Measurements from ENCODE around the gene SELENOV. TPM values are rescaled to one million over a fixed set of nuclear protein-coding genes. Genes with fewer than 3 reads are reported as not detected.
A peak's percentile ranks its signal among the peaks of the same experiment; 100 is the strongest.

SELENOV gene
- total and polyA plus RNA-seq, 5 donors from 2014 or later = not detected

GRCh38 chr19:39494661-39495060 lies 20.3 kb upstream of the SELENOV start:
- no peaks in the 10 kb centered on the region for H3K9me3 Mint-ChIP-seq

GRCh38 chr19:39496063-39496462 lies 18.9 kb upstream of the SELENOV start:
- peaks cover 17% of the 10 kb centered on the region for H3K4me1 ChIP-seq (ENCODE audit: control insufficient read depth, insufficient read depth, low read length, poor library complexity, severe bottlenecking)
- H3K36me3 Mint-ChIP-seq = peaks cover 3% of the 10 kb centered on the region
- H3K27me3 ChIP-seq (ENCODE audit: control insufficient read depth, insufficient read depth, low read length) = peaks cover 17% of the 10 kb centered on the region
- DNase-seq (no peak), ATAC-seq (ENCODE audit: low read depth in 2 of 2) (no peak)
- H3K9me3 Mint-ChIP-seq = peaks cover 0 to 2% (median 0%) of the 10 kb centered on the region in 7 donors
- no peak overlapping the region for H3K4me3 ChIP-seq (ENCODE audit: low read depth, low read length)
- no peak overlapping the region for H3K27ac ChIP-seq (ENCODE audit: insufficient read depth, low read length, poor library complexity, severe bottlenecking)
- peaks cover under 1% of the 10 kb centered on the region for H3K36me3 ChIP-seq (ENCODE audit: control insufficient read depth, insufficient read depth, low read length)
- H3K27me3 Mint-ChIP-seq = peaks cover 46% of the 10 kb centered on the region
- no peaks in the 10 kb centered on the region for H3K9me3 ChIP-seq (ENCODE audit: control insufficient read depth in 2 of 2, low read length in 2 of 2)
- peak overlapping the region in 1 of 4 donors; percentile 40 for H3K4me3 Mint-ChIP-seq
- peaks cover 4 to 20% (median 11%) of the 10 kb centered on the region in 4 donors for H3K4me1 Mint-ChIP-seq
- H3K27ac Mint-ChIP-seq = no peak overlapping the region

More at GRCh38 chr19:39494661-39495060, 20.3 kb upstream of the SELENOV start:
- H3K36me3 Mint-ChIP-seq = peaks cover 6% of the 10 kb centered on the region
- peaks cover 4 to 14% (median 8%) of the 10 kb centered on the region in 4 donors for H3K4me1 Mint-ChIP-seq
- H3K27me3 Mint-ChIP-seq = peaks cover 34% of the 10 kb centered on the region
- Histone ChIP-seq H3K4me3 (ENCODE audit: low read depth, low read length) (no peak overlapping the region), H3K27me3 (ENCODE audit: control insufficient read depth, insufficient read depth, low read length) (peaks cover 6% of the 10 kb centered on the region), H3K27ac (ENCODE audit: insufficient read depth, low read length, poor library complexity, severe bottlenecking) (no peak overlapping the region), H3K9me3 (ENCODE audit: control insufficient read depth in 2 of 2, low read length in 2 of 2) (no peaks in the 10 kb centered on the region), H3K36me3 (ENCODE audit: control insufficient read depth, insufficient read depth, low read length) (peaks cover 9% of the 10 kb centered on the region), H3K4me1 (ENCODE audit: control insufficient read depth, insufficient read depth, low read length, poor library complexity, severe bottlenecking) (peaks cover 17% of the 10 kb centered on the region)
- H3K27ac Mint-ChIP-seq = no peak overlapping the region
- ATAC-seq (ENCODE audit: low read depth in 2 of 2) = no peak
- H3K4me3 Mint-ChIP-seq = no peak overlapping the region
- DNase-seq = no peak

- H3K4me3 Mint-ChIP-seq = no peak overlapping the region
- peaks cover 3% of the 10 kb centered on the region for H3K36me3 Mint-ChIP-seq
- peaks cover 19% of the 10 kb centered on the region for H3K27me3 ChIP-seq (ENCODE audit: control insufficient read depth, insufficient read depth, low read length)
- no peaks in the 10 kb centered on the region for H3K9me3 ChIP-seq (ENCODE audit: control insufficient read depth in 2 of 2, low read length in 2 of 2)
- H3K36me3 ChIP-seq (ENCODE audit: control insufficient read depth, insufficient read depth, low read length) = no peaks in the 10 kb centered on the region
- H3K9me3 Mint-ChIP-seq = peaks cover 0 to 2% (median 0%) of the 10 kb centered on the region in 7 donors
- peaks cover 57% of the 10 kb centered on the region for H3K27me3 Mint-ChIP-seq
- no peak for DNase-seq
- H3K27ac ChIP-seq (ENCODE audit: insufficient read depth, low read length, poor library complexity, severe bottlenecking) = no peak overlapping the region
- peaks cover 18% of the 10 kb centered on the region for H3K4me1 ChIP-seq (ENCODE audit: control insufficient read depth, insufficient read depth, low read length, poor library complexity, severe bottlenecking)
- H3K4me1 Mint-ChIP-seq = peaks cover 4 to 20% (median 11%) of the 10 kb centered on the region in 4 donors
- H3K27ac Mint-ChIP-seq = no peak overlapping the region
- no peak for ATAC-seq (ENCODE audit: low read depth in 2 of 2)
- no peak overlapping the region for H3K4me3 ChIP-seq (ENCODE audit: low read depth, low read length)
These were observed 17.3 kb upstream of the SELENOV start for GRCh38 chr19:39497701-39497995.

GRCh38 chr19:39497996-39498797 lies 16.7 kb upstream of the SELENOV start:
- peaks cover 57% of the 10 kb centered on the region for H3K27me3 Mint-ChIP-seq
- peak overlapping the region in 1 of 3 donors; percentile 28 for H3K27ac Mint-ChIP-seq
- no peaks in the 10 kb centered on the region for H3K36me3 Mint-ChIP-seq
- ATAC-seq (ENCODE audit: low read depth in 2 of 2) (peak; percentile 11 to 43), DNase-seq (peak in 2 of 3 donors; percentile 22 to 30)
- H3K9me3 Mint-ChIP-seq = peaks cover 0 to 2% (median 0%) of the 10 kb centered on the region in 7 donors
- H3K4me3 Mint-ChIP-seq = peak overlapping the region; percentile 6 to 73 (median 48)
- Histone ChIP-seq H3K9me3 (ENCODE audit: control insufficient read depth in 2 of 2, low read length in 2 of 2) (no peaks in the 10 kb centered on the region), H3K4me1 (ENCODE audit: control insufficient read depth, insufficient read depth, low read length, poor library complexity, severe bottlenecking) (peaks cover 24% of the 10 kb centered on the region), H3K27me3 (ENCODE audit: control insufficient read depth, insufficient read depth, low read length) (peaks cover 19% of the 10 kb centered on the region), H3K36me3 (ENCODE audit: control insufficient read depth, insufficient read depth, low read length) (no peaks in the 10 kb centered on the region), H3K27ac (ENCODE audit: insufficient read depth, low read length, poor library complexity, severe bottlenecking) (no peak overlapping the region), H3K4me3 (ENCODE audit: low read depth, low read length) (peak overlapping the region; percentile 13)
- peaks cover 4 to 23% (median 13%) of the 10 kb centered on the region in 4 donors for H3K4me1 Mint-ChIP-seq

- peaks cover 60% of the 10 kb centered on the region for H3K27me3 Mint-ChIP-seq
- ATAC-seq (ENCODE audit: low read depth in 2 of 2) (no peak), DNase-seq (peak in 1 of 3 donors; percentile 25)
- H3K4me1 Mint-ChIP-seq = peaks cover 4 to 28% (median 18%) of the 10 kb centered on the region in 4 donors
- H3K27ac ChIP-seq (ENCODE audit: insufficient read depth, low read length, poor library complexity, severe bottlenecking) = no peak within 1 kb of the TSS
- H3K36me3 ChIP-seq (ENCODE audit: control insufficient read depth, insufficient read depth, low read length) = no peaks in the 10 kb centered on the region
- no peaks in the 10 kb centered on the region for H3K36me3 Mint-ChIP-seq
- peak within 1 kb of the TSS in 1 of 3 donors; percentile 28 for H3K27ac Mint-ChIP-seq
- no peaks in the 10 kb centered on the region for H3K9me3 ChIP-seq (ENCODE audit: control insufficient read depth in 2 of 2, low read length in 2 of 2)
- H3K4me1 ChIP-seq (ENCODE audit: control insufficient read depth, insufficient read depth, low read length, poor library complexity, severe bottlenecking) = peaks cover 24% of the 10 kb centered on the region
- H3K4me3 Mint-ChIP-seq = peak within 1 kb of the TSS; percentile 35 to 74 (median 48)
- peak within 1 kb of the TSS; percentile 13 for H3K4me3 ChIP-seq (ENCODE audit: low read depth, low read length)
- H3K9me3 Mint-ChIP-seq = peaks cover 0 to 6% (median 0%) of the 10 kb centered on the region in 7 donors
- H3K27me3 ChIP-seq (ENCODE audit: control insufficient read depth, insufficient read depth, low read length) = peaks cover 19% of the 10 kb centered on the region
These were observed 15.9 kb upstream of the SELENOV start, which contains the start of gene DLL3 for GRCh38 chr19:39498798-39499642. Gene DLL3 (plus strand): TSS chr19:39498947. CDS start chr19:39498975, 28 bp downstream.

- Histone ChIP-seq H3K36me3 (ENCODE audit: control insufficient read depth, insufficient read depth, low read length) (no peaks in the 10 kb centered on the region), H3K9me3 (ENCODE audit: control insufficient read depth in 2 of 2, low read length in 2 of 2) (no peaks in the 10 kb centered on the region), H3K4me3 (ENCODE audit: low read depth, low read length) (no peak overlapping the region), H3K4me1 (ENCODE audit: control insufficient read depth, insufficient read depth, low read length, poor library complexity, severe bottlenecking) (peaks cover 24% of the 10 kb centered on the region), H3K27me3 (ENCODE audit: control insufficient read depth, insufficient read depth, low read length) (peaks cover 19% of the 10 kb centered on the region), H3K27ac (ENCODE audit: insufficient read depth, low read length, poor library complexity, severe bottlenecking) (no peak overlapping the region)
- no peak for ATAC-seq (ENCODE audit: low read depth in 2 of 2)
- Mint-ChIP-seq H3K4me1 (peaks cover 4 to 28% (median 21%) of the 10 kb centered on the region in 4 donors), H3K27ac (no peak overlapping the region), H3K9me3 (peaks cover 0 to 7% (median 0%) of the 10 kb centered on the region in 7 donors), H3K36me3 (no peaks in the 10 kb centered on the region), H3K27me3 (peaks cover 69% of the 10 kb centered on the region), H3K4me3 (peak overlapping the region in 3 of 4 donors; percentile 34 to 73 (median 35))
- DNase-seq = no peak
These were observed 15.0 kb upstream of the SELENOV start for GRCh38 chr19:39499932-39500331.

GRCh38 chr19:39500543-39500942 lies 14.4 kb upstream of the SELENOV start:
- H3K36me3 Mint-ChIP-seq = no peaks in the 10 kb centered on the region
- no peak overlapping the region for H3K27ac Mint-ChIP-seq
- peaks cover 19% of the 10 kb centered on the region for H3K27me3 ChIP-seq (ENCODE audit: control insufficient read depth, insufficient read depth, low read length)
- H3K4me1 ChIP-seq (ENCODE audit: control insufficient read depth, insufficient read depth, low read length, poor library complexity, severe bottlenecking) = peaks cover 24% of the 10 kb centered on the region
- peak overlapping the region in 1 of 4 donors; percentile 35 for H3K4me3 Mint-ChIP-seq
- H3K27me3 Mint-ChIP-seq = peaks cover 74% of the 10 kb centered on the region
- H3K4me3 ChIP-seq (ENCODE audit: low read depth, low read length) = no peak overlapping the region
- H3K36me3 ChIP-seq (ENCODE audit: control insufficient read depth, insufficient read depth, low read length) = no peaks in the 10 kb centered on the region
- H3K27ac ChIP-seq (ENCODE audit: insufficient read depth, low read length, poor library complexity, severe bottlenecking) = no peak overlapping the region
- ATAC-seq (ENCODE audit: low read depth in 2 of 2) (no peak), DNase-seq (no peak)
- peaks cover 0 to 7% (median 0%) of the 10 kb centered on the region in 7 donors for H3K9me3 Mint-ChIP-seq
- no peaks in the 10 kb centered on the region for H3K9me3 ChIP-seq (ENCODE audit: control insufficient read depth in 2 of 2, low read length in 2 of 2)
- H3K4me1 Mint-ChIP-seq = peaks cover 4 to 28% (median 21%) of the 10 kb centered on the region in 4 donors

Measured in CD4-positive, CD25-positive, alpha-beta regulatory T cell (primary cell).